Prostate gland (tissue), 2 donors: ENCODE measurements around the gene SLC43A2. TPM values are rescaled to one million over a fixed set of nuclear protein-coding genes. Genes with fewer than 3 reads are reported as not detected.

Source experiments
- DNase-seq: peaks from one replicate; pipeline ENCODE4 v3.0.0-alpha.2; 2019; ENCODE audit warnings: low spot score
- H3K27ac ChIP-seq, 2 donors: fragments of 200-600 bp; sonication (generic); 2 replicates each; pipeline ENCODE4 v1.5.1; 2017 to 2019
- H3K27me3 ChIP-seq: fragments of 200-600 bp; sonication (generic); replicated peaks from 2 replicates; pipeline ENCODE4 v1.5.1; 2019; ENCODE audit not compliant: insufficient read depth
- H3K36me3 ChIP-seq, 2 donors: fragments of 200-600 bp; sonication (generic); 1 replicate in 1 of 2; 2 replicates in 1 of 2; pipeline versions ENCODE4 v1.5.1 to v1.8.1; 2017 to 2019
- H3K4me1 ChIP-seq: fragments of 200-600 bp; sonication (generic); replicated peaks from 2 replicates; pipeline ENCODE4 v1.5.1; 2019
- H3K4me3 ChIP-seq, 2 donors: fragments of 200-600 bp; sonication (generic); 2 replicates each; pipeline ENCODE4 v1.5.1; 2017 to 2019
- H3K9me3 ChIP-seq: fragments of 200-600 bp; sonication (generic); 2 replicates; pipeline ENCODE4 v1.5.1; 2017
- CTCF ChIP-seq, 4 experiments: fragments of 200-600 bp in 2 of 4; fragments of 450-650 bp in 2 of 4; sonication (generic) in 2 of 4; IDR thresholded peaks; 1 replicate in 3 of 4; 2 replicates in 1 of 4; pipeline ENCODE4 v1.5.1; 2016 to 2019; ENCODE audit warnings: antibody characterized with exemption in 4 of 4, mild to moderate bottlenecking in 2 of 4, moderate library complexity in 2 of 4
- POLR2A ChIP-seq: fragments of 450-650 bp; IDR thresholded peaks from one replicate; pipeline ENCODE4 v1.6.1; 2016; ENCODE audit warnings: antibody characterized with exemption, mild to moderate bottlenecking
- POLR2AphosphoS5 ChIP-seq: sonication (generic); formaldehyde crosslinking; IDR thresholded peaks from one replicate; pipeline ENCODE4 v1.6.1; 2017; ENCODE audit warnings: antibody characterized with exemption
- WGBS: methylation state at CpG from one replicate; pipeline ENCODE4 v1.1.5; 2018; 5-methylcytosine and 5-hydroxymethylcytosine counted together
- intact Hi-C: fragments of 100-400 bp; cut with DNase I; formaldehyde crosslinking; loops from one replicate; pipeline ENCODE4 v1.14.2; 2022
- total RNA-seq, 2 donors: library from RNA; depleted of rRNA; stranded (reverse); fragments of >200 nt; gene quantifications; one replicate each; pipeline ENCODE4 v1.1.0, GENCODE V29; 2016

Gene SLC43A2
- total RNA-seq, 2 donors from 2014 or later: 11.8 to 14.8 TPM

GRCh38 chr17:1582374-1582773 lies 46.3 kb downstream of the SLC43A2 start:
- no peak for DNase-seq
- no peaks in the 10 kb centered on the region for H3K9me3 ChIP-seq
- peaks cover 5% of the 10 kb centered on the region for H3K4me1 ChIP-seq
- H3K27ac ChIP-seq: peak overlapping the region in 1 of 2 donors; percentile 50
- 87% methylated on average over 10 of the region's 10 CpGs for WGBS
- H3K4me3 ChIP-seq: no peak overlapping the region
- intact Hi-C loops: no loop called here
- H3K27me3 ChIP-seq: no peaks in the 10 kb centered on the region
- TF ChIP-seq CTCF (IDR thresholded peaks at IDR 0.05) (no peak), POLR2AphosphoS5 (no peak), POLR2A (no peak)
- H3K36me3 ChIP-seq: no peaks in the 10 kb centered on the region

- DNase-seq: peak; percentile 65
- Histone ChIP-seq H3K9me3 (no peaks in the 10 kb centered on the region), H3K27me3 (no peaks in the 10 kb centered on the region), H3K4me1 (peaks cover 7% of the 10 kb centered on the region), H3K27ac (peak overlapping the region; percentile 13 to 50), H3K36me3 (no peaks in the 10 kb centered on the region), H3K4me3 (no peak overlapping the region)
- no peak for TF ChIP-seq CTCF (IDR thresholded peaks at IDR 0.05)
- no peak for TF ChIP-seq POLR2AphosphoS5
- no peak for TF ChIP-seq POLR2A
- WGBS: 60% methylated on average over 18 of the region's 19 CpGs
- intact Hi-C loops: no loop called here
Measured at GRCh38 chr17:1580979-1581676, 47.5 kb downstream of the SLC43A2 start.

GRCh38 chr17:1578029-1578428 lies 50.6 kb downstream of the SLC43A2 start:
- WGBS: 89% methylated on average over 13 of the region's 13 CpGs
- Histone ChIP-seq H3K27ac (peak overlapping the region; percentile 75 to 79), H3K36me3 (no peaks in the 10 kb centered on the region), H3K4me1 (peaks cover 15% of the 10 kb centered on the region), H3K27me3 (no peaks in the 10 kb centered on the region), H3K9me3 (no peaks in the 10 kb centered on the region), H3K4me3 (no peak overlapping the region)
- DNase-seq: no peak
- no peak for TF ChIP-seq CTCF (IDR thresholded peaks at IDR 0.05)
- no peak for TF ChIP-seq POLR2AphosphoS5
- intact Hi-C loops: loop anchor here (5.0 to 10.0 kb wide), 2 partner anchors 69 to 137 kb away; partner anchors contain the start of genes RILP, SCARF1 and TLCD2

GRCh38 chr17:1577583-1578013 lies 51.0 kb downstream of the SLC43A2 start:
- H3K27ac ChIP-seq: peak overlapping the region; percentile 75 to 79
- intact Hi-C loops: loop anchor here (1.0 to 10.0 kb wide), 3 partner anchors 50 to 137 kb away; partner anchors contain the start of genes RILP, SCARF1 and TLCD2
- no peaks in the 10 kb centered on the region for H3K9me3 ChIP-seq
- H3K36me3 ChIP-seq: no peaks in the 10 kb centered on the region
- H3K27me3 ChIP-seq: no peaks in the 10 kb centered on the region
- TF ChIP-seq POLR2AphosphoS5: no peak
- TF ChIP-seq CTCF (IDR thresholded peaks at IDR 0.05): peak in 1 of 4 experiments; percentile 3
- H3K4me3 ChIP-seq: no peak overlapping the region
- peaks cover 15% of the 10 kb centered on the region for H3K4me1 ChIP-seq
- no peak for DNase-seq
- 79% methylated on average over 5 of the region's 6 CpGs for WGBS

GRCh38 chr17:1577182-1577581 lies 51.5 kb downstream of the SLC43A2 start:
- under 1% methylated on average over 12 of the region's 12 CpGs for WGBS
- peak in 2 of 4 experiments; percentile 12 to 14 for TF ChIP-seq CTCF (IDR thresholded peaks at IDR 0.05)
- TF ChIP-seq POLR2A: no peak
- TF ChIP-seq POLR2AphosphoS5: peak; percentile 95
- H3K4me1 ChIP-seq: peaks cover 15% of the 10 kb centered on the region
- H3K27ac ChIP-seq: peak overlapping the region; percentile 75 to 79
- H3K9me3 ChIP-seq: no peaks in the 10 kb centered on the region
- peak; percentile 89 for DNase-seq
- H3K27me3 ChIP-seq: no peaks in the 10 kb centered on the region
- H3K36me3 ChIP-seq: no peaks in the 10 kb centered on the region
- no peak overlapping the region for H3K4me3 ChIP-seq
- intact Hi-C loops: loop anchor here (1.0 to 10.0 kb wide), 3 partner anchors 50 to 138 kb away; partner anchors contain the start of genes RILP, SCARF1 and TLCD2
